ENCODE results near the gene BICC1. TPM values are rescaled to one million over a fixed set of nuclear protein-coding genes. Genes with fewer than 3 reads are reported as not detected.

BICC1 gene
- total and polyA plus RNA-seq, 12 donors: 4.5 to 25.9 (median 9.8) TPM

DNA sequence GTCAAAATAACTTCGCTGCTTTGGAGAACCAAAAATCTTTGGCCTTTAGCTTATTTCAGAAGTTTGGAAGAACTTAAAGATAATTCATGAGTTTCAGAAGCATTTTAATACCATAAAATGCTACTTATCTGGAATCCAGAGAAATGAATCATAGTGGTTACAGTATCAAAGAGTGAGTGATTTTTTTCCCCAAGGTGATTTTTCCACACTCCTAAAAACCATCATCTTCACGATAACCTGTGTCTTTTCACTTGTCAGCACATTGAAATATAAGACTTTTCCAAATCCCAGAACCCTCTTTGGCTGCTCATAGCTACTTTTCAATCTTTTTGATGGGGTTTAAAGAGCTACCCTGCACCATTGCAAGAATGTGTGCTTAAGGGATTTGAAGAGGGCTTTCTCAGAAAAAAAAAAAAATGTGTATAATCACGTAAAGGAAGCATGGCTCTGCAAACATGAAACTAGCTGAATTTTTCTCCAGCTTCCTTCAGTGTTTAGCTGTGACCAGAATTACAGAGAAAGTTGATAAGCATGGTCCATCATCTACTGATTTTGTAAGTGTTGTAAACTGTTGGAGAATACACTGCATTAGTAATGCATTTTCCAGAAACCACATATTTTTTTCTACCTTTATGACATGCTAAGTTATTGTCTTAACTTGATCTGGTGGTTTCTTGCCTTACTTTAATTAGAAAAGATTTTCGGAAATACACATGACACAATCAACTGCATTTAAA lies 134.9 kb downstream of the BICC1 start:
- Histone ChIP-seq H3K9me3 (replicated peaks in 1 of 3) (no peaks in the 10 kb centered on the region), H3K27me3 (no peaks in the 10 kb centered on the region), H3K4me3 (no peak overlapping the region), H3K36me3 (replicated peaks in 1 of 2) (no peaks in the 10 kb centered on the region), H3K27ac (no peak overlapping the region), H3K4me1 (replicated peaks in 1 of 2) (peaks cover 0 to 17% of the 10 kb centered on the region in 2 donors)
- WGBS, 4 donors: 72 to 86% (median 81%) methylated on average over 4 of the region's 4 CpGs
- TF ChIP-seq POLR2A (IDR thresholded peaks at IDR 0.05) (no peak), CTCF (IDR thresholded peaks at IDR 0.05) (no peak)
- no peak for DNase-seq
- intact Hi-C loops (cut with DNase I): no loop called here

GRCh38 chr10:58648131-58648530 lies 135.5 kb downstream of the BICC1 start:
- H3K9me3 ChIP-seq (replicated peaks in 1 of 3): no peaks in the 10 kb centered on the region
- no peak overlapping the region for H3K4me3 ChIP-seq
- 71 to 85% (median 80%) methylated on average over 3 of the region's 3 CpGs for WGBS, 4 donors
- intact Hi-C loops (cut with DNase I): no loop called here
- no peak overlapping the region for H3K27ac ChIP-seq
- H3K27me3 ChIP-seq: no peaks in the 10 kb centered on the region
- H3K4me1 ChIP-seq (replicated peaks in 1 of 2): peaks cover 0 to 16% of the 10 kb centered on the region in 2 donors
- no peak for TF ChIP-seq CTCF (IDR thresholded peaks at IDR 0.05)
- TF ChIP-seq POLR2A (IDR thresholded peaks at IDR 0.05): no peak
- DNase-seq: no peak
- no peaks in the 10 kb centered on the region for H3K36me3 ChIP-seq (replicated peaks in 1 of 2)

- TF ChIP-seq CTCF (IDR thresholded peaks at IDR 0.05): no peak
- no peak for TF ChIP-seq POLR2A (IDR thresholded peaks at IDR 0.05)
- peak overlapping the region in 1 of 5 donors; percentile 3 for H3K27ac ChIP-seq
- intact Hi-C loops (cut with DNase I): no loop called here
- no peaks in the 10 kb centered on the region for H3K9me3 ChIP-seq (replicated peaks in 1 of 3)
- no peaks in the 10 kb centered on the region for H3K36me3 ChIP-seq (replicated peaks in 1 of 2)
- 3 to 14% (median 7%) methylated on average over 2 to 5 of the region's 5 CpGs for WGBS, 4 donors
- H3K4me3 ChIP-seq: no peak overlapping the region
- H3K27me3 ChIP-seq: no peaks in the 10 kb centered on the region
- H3K4me1 ChIP-seq (replicated peaks in 1 of 2): peaks cover 0 to 13% of the 10 kb centered on the region in 2 donors
- peak; percentile 13 to 74 (median 30) for DNase-seq
These were observed 138.4 kb downstream of the BICC1 start for GRCh38 chr10:58651040-58651439.

DNA sequence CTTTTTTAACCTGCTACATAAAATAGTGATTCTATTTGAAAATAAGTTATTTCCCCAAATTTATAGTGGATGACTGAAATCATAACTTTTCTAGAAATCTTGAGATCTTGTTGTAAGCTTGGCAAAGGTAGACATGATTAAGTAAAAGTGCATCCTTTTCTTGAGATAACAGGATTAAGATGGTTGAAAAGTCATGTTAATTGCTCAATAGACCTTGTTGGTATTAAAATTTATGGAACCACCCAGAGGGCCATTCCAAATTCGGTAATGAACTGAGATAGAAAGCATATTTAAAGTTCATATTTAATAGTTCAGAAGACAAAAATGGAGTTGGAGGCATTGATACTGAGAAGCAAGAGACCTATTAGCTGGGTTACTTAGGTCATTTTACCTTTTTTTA lies 139.1 kb downstream of the BICC1 start:
- Histone ChIP-seq H3K27ac (no peak overlapping the region), H3K4me1 (replicated peaks in 1 of 2) (peaks cover 0 to 13% of the 10 kb centered on the region in 2 donors), H3K9me3 (replicated peaks in 1 of 3) (no peaks in the 10 kb centered on the region), H3K36me3 (replicated peaks in 1 of 2) (no peaks in the 10 kb centered on the region), H3K4me3 (no peak overlapping the region), H3K27me3 (no peaks in the 10 kb centered on the region)
- intact Hi-C loops (cut with DNase I): no loop called here
- WGBS, 4 donors: 46 to 67% (median 47%) methylated on average over 1 of the region's 1 CpG
- no peak for TF ChIP-seq CTCF (IDR thresholded peaks at IDR 0.05)
- TF ChIP-seq POLR2A (IDR thresholded peaks at IDR 0.05): no peak
- DNase-seq: no peak
